GM19351 (cell line): ENCODE data around the gene SMARCA2.

Experiments
- ATAC-seq: cut with Tn5 transposase; IDR thresholded peaks from one replicate; pipeline ENCODE4 v1.9.1; 2021; ENCODE audit warnings: mild to moderate bottlenecking, moderate library complexity; ENCODE audit not compliant: unreplicated experiment

SMARCA2 gene

GRCh38 chr9:2164268-2164667 lies 149.1 kb downstream of the SMARCA2 start:
- no peak for ATAC-seq

- ATAC-seq: no peak
Observed at GRCh38 chr9:2166203-2166602, 151.1 kb downstream of the SMARCA2 start.

DNA sequence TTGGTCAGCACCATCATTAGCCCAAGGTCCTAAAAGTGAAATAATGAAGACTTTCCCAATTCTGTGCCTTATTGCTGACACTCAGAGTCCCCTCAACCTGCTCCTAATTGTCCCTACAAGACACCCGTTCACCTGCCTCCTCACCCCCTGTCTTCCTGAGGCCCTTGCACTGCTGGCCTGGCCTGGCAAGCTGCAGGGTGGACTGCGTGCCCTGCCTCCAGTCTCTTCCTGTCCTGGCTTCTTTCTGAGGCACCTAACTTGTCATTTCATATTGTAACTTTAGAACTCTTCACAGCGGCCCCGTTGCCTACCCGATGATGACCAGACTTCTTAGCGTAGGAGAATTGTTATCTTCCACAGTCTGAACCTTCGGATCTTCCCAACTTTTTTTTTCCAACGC lies 153.9 kb downstream of the SMARCA2 start:
- no peak for ATAC-seq

- no peak for ATAC-seq
Observed at GRCh38 chr9:2170722-2171121, 155.6 kb downstream of the SMARCA2 start.

- ATAC-seq: no peak
Observed at GRCh38 chr9:2173170-2173569, 158.0 kb downstream of the SMARCA2 start.

- ATAC-seq: no peak
Observed at GRCh38 chr9:2173861-2174260, 158.7 kb downstream of the SMARCA2 start.

DNA sequence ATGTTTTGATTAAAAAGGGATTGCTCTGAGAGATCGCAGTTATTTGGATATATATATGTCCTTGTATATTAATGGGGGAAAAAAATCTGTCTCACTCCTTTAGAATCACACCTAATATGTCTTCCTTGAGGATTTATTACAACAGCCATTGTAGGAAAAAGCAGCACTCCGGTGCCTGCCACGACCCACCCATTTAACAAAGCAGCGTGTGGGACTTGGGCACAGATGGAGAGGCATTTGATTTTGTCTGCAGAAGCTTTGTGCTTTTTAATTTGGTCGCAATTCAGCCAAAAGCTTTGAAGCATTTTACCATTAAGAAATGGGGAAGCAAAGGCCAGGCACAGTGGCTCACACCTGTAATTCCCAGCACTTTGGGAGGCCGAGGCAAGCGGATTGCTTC lies 159.2 kb downstream of the SMARCA2 start:
- no peak for ATAC-seq

GRCh38 chr9:2174911-2175310 lies 159.8 kb downstream of the SMARCA2 start:
- no peak for ATAC-seq

DNA sequence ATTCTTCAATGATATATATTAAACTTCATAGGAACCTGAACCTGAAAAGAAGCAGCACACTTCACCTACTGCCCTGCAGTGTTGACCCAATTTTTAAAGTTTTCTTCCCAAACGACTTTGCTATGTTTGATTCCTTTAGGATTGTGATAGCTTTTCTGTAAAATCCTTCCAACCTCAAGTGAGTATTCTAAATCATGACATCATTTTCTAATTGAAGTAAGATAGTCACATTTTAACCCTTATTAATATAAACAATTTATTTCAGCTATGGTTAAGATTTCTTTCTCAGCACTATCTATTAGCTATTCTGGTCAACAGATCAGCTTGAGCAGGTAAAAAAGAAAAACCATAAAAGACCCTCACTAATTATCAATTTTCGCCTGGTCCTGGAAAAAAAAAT lies 162.0 kb downstream of the SMARCA2 start:
- no peak for ATAC-seq

DNA sequence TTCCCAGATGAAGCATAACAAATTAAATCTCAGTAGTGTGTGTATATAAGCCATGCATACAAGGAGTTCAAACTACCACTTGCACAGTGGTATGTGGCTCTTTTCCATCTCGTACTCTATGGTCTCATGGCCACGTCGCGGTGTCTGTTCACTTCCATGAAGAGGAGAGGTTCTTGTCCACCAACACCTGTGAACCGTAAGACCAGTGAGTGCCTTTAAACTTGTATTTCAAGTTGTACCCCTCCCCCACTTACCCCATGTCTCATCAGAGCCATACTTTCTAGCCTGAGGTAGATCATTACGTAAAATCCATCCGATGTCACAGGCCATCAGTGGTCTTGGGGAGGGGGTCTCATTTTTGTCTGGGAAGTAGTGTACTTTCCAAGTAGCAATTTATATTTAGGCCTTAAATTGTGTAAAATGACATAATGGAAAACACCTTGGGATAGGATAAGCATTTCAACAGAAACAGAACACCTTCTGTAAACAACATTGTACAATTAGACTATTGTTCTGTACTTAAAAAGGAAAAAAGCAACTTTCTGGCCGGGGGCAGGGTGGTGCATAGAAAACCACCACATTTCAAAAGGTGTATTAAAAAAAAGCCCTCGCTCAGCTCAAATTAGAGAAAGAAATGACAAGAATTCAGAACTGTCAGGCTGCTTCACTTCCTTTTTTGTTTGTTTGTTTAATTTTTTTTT lies 163.0 kb downstream of the SMARCA2 start:
- no peak for ATAC-seq

DNA sequence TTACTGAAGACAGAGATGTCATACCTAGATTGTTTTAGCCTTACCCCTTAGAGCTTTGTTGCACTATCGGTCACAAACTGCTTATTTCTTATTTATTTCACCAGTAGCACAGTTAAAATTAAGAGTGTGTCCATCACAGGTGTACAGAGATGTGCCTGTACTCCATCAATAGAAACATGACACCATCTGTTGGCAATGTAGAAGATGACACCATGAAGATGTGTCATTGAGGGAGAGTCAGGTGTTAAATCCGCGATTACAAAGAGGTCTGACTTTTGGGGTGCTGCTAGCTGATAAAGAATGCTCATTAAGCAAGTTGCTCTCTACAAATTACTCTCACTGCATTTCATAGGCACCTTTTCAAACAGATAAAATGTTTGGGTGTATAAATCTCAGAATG lies 164.4 kb downstream of the SMARCA2 start:
- ATAC-seq: no peak

- no peak for ATAC-seq
Observed at GRCh38 chr9:2180154-2180553, 165.0 kb downstream of the SMARCA2 start.

- no peak for ATAC-seq
Observed at GRCh38 chr9:2180704-2181103, 165.6 kb downstream of the SMARCA2 start.

DNA sequence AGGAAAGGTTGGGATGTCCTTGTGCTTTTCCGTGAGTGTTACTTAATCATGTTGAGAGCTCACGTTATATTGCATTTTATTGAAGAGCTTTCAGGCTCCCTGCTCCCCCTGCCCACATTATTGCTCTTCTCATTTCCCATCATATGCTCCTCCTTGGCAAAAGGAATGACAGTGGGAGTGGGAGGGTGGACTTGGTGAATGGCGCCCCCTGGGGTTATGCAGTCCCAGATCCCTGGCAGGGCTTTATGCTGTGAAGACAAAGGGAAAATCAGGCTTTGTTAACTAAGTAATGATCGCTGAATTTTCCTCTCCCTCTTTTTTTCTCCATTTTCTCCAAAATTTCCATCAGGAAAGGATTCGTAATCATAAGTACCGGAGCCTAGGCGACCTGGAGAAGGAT lies 166.6 kb downstream of the SMARCA2 start:
- ATAC-seq: no peak

DNA sequence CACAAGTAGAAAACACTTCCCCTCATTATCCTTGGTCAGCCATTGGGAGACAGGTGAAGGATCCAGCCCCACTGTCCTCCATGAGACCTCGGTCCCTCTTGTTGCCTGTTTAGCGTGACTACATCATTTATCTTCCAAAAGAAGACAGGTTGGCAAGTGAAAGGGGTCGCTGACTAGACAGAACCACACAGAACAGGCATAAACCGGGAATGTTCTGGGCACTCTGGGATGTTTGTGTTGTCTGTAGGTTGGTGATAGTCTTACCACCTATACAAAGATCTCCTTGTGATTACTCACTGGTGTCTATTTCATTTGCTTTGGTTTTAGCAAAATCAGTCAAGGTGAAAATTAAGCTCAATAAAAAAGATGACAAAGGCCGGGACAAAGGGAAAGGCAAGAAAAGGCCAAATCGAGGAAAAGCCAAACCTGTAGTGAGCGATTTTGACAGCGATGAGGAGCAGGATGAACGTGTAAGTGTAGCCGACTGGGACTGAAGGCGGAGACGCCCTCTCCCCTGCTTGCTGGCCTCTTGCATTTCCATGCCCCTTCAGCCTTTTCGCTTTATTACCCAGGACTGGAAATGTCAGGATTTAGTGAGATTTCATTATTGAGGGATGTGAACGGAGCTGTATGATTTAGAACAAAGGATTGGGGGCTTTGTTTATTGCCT lies 175.9 kb downstream of the SMARCA2 start:
- ATAC-seq: no peak

GRCh38 chr9:2191609-2191972 lies 176.4 kb downstream of the SMARCA2 start:
- ATAC-seq: no peak

DNA sequence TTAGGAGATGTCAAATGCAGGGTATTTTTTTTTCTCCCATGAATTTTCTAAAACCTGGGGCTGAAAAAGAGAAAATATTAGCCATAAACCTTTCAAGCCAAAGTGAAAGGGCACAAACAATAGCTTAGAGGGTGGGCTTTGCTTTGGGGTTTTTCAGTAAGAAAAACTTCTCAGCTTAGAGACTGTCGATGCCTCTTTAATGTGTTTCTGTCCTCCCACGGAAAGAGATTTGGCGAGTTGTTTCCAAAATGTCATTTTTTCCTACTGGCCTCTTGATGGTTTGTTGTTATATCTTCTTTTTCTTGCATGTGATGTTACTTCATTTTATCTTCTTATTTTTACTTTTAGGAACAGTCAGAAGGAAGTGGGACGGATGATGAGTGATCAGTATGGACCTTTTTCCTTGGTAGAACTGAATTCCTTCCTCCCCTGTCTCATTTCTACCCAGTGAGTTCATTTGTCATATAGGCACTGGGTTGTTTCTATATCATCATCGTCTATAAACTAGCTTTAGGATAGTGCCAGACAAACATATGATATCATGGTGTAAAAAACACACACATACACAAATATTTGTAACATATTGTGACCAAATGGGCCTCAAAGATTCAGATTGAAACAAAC lies 177.3 kb downstream of the SMARCA2 start:
- no peak for ATAC-seq

GRCh38 chr9:2193552-2193951 lies 178.4 kb downstream of the SMARCA2 start:
- no peak for ATAC-seq

GRCh38 chr9:2195211-2195610 lies 180.1 kb downstream of the SMARCA2 start:
- no peak for ATAC-seq

DNA sequence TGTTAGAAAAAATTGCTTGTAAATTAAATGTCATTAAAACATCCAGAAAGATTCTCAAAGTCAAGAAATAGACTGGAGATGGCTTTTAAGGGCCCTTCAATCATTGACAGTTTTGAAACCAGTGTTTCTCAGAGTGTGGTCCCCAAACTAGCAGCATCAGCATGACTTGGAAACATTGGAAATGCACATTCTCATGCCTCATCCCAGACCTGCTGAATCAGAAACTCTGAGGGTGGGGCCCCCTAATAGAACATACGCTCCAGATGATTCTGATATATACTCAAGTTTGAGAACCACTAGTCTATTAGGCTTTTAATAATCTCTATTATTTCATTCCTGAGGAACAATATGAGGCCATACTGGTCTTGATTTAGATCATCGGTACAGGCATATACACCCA lies 181.6 kb downstream of the SMARCA2 start:
- ATAC-seq: no peak

DNA sequence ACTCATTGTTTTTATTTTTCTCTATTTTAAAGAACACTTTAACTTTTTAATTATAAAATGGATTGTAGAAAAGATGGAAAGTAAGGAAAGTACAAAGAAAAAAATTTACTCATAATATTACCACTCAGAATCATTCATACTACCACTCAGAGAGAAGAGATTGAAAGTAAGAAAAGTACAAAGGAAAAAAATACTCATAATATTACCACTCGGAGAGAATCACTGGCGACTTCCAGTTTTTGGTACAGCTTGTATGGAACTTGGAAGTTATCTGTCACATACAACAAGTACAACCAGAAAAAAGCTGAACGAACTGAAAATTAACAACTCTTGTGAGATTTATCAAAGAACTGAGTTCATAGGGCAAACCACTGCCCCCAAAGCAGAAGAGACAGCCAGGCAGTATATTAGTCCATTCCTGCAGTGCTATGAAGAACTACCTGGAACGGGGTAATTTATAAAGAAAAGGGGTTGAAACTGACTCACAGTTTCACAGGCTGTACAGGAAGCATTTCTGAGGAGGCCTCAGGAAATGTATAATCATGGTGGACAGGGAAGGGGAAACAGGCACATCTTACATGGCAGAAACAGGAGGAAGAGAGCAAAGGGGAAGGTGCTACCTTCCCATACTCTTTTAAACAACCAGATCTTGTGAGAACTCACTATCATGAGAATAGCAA lies 183.9 kb downstream of the SMARCA2 start:
- ATAC-seq: no peak
